CD4-positive, alpha-beta T cell (primary cell): Measurements from ENCODE around the gene KNDC1. TPM values are rescaled to one million over a fixed set of nuclear protein-coding genes. Genes with fewer than 3 reads are reported as not detected.

Experiments used
- ATAC-seq: fragments of 200-7000 bp; cut with Tn5 transposase; one replicate; pipeline ENCODE4 v1.10.0; 2022; ENCODE audit warnings: mild to moderate bottlenecking; ENCODE audit not compliant: poor library complexity
- CTCF ChIA-PET: fragments of 350-600 bp; sonication (Branson Sonifier 250); formaldehyde crosslinking; loops from one replicate; lab custom pipeline; 2021; ENCODE audit warnings: antibody characterized with exemption, inconsistent platforms; lab: Charles Lee
- POLR2A ChIA-PET: fragments of 350-600 bp; sonication (Branson Sonifier 250); formaldehyde crosslinking; loops from one replicate; lab custom pipeline; 2021; ENCODE audit warnings: antibody characterized with exemption, inconsistent platforms; lab: Charles Lee
- DNase-seq, 14 experiments: peaks; one replicate each; pipeline ENCODE4 v3.0.0-alpha.2; 2013 to 2020; ENCODE audit warnings: mixed read lengths in 2 of 14
- H3K27ac ChIP-seq, 2 donors: one replicate each; pipeline versions ENCODE4 v1.5.1 to v1.7.0; 2013; ENCODE audit warnings: low read length in 2 of 2, low read depth in 1 of 2, mild to moderate bottlenecking in 1 of 2
- H3K27me3 ChIP-seq, 2 experiments: 1 replicate in 1 of 2; 2 replicates in 1 of 2; pipeline versions ENCODE4 v1.6.1 to v1.7.0; 2013; ENCODE audit warnings: low read length in 2 of 2, control low read depth in 1 of 2, mild to moderate bottlenecking in 1 of 2, moderate library complexity in 1 of 2; ENCODE audit not compliant: insufficient read depth in 2 of 2, control insufficient read depth in 1 of 2
- H3K36me3 ChIP-seq: one replicate; pipeline ENCODE4 v1.6.1; 2013; ENCODE audit warnings: low read length, control low read depth; ENCODE audit not compliant: insufficient read depth
- H3K4me1 ChIP-seq: one replicate; pipeline ENCODE4 v1.6.1; 2013; ENCODE audit warnings: low read length, control low read depth; ENCODE audit not compliant: insufficient read depth
- H3K4me3 ChIP-seq: one replicate; pipeline ENCODE4 v1.5.1; 2013; ENCODE audit warnings: mild to moderate bottlenecking, low read length, moderate library complexity
- H3K9me3 ChIP-seq, 2 experiments: 1 replicate in 1 of 2; 2 replicates in 1 of 2; pipeline versions ENCODE4 v1.6.1 to v1.7.0; 2013; ENCODE audit warnings: low read length in 2 of 2, mild to moderate bottlenecking in 2 of 2, control low read depth in 1 of 2, moderate library complexity in 1 of 2; ENCODE audit not compliant: control insufficient read depth in 1 of 2, insufficient read depth in 1 of 2
- H3K27ac Mint-ChIP-seq: one replicate; pipeline ENCODE4 v1.8.0; 2020; ENCODE audit warnings: mixed read lengths
- H3K27me3 Mint-ChIP-seq: one replicate; pipeline ENCODE4 v1.8.0; 2021; ENCODE audit warnings: mixed read lengths
- H3K36me3 Mint-ChIP-seq: one replicate; pipeline ENCODE4 v1.8.0; 2021; ENCODE audit warnings: low read depth, mixed read lengths
- H3K4me1 Mint-ChIP-seq: one replicate; pipeline ENCODE4 v1.8.0; 2021; ENCODE audit warnings: low read depth, mixed read lengths
- H3K4me3 Mint-ChIP-seq: one replicate; pipeline ENCODE4 v1.8.0; 2020; ENCODE audit warnings: mild to moderate bottlenecking, mixed read lengths
- H3K9me3 Mint-ChIP-seq: one replicate; pipeline ENCODE4 v1.8.0; 2020; ENCODE audit warnings: mixed read lengths
- intact Hi-C, 2 experiments: fragments of 100-400 bp; cut with DNase I in 1 of 2; cut with micrococcal nuclease in 1 of 2; formaldehyde crosslinking; loops; one replicate each; pipeline versions ENCODE4 v1.15.1 to v1.9.0; 2023 to 2025; cut with DNase I, micrococcal nuclease
- total RNA-seq, 174 experiments: library from RNA in 2 of 174; stranded (reverse) in 2 of 174; gene quantifications; one replicate each; pipeline ENCODE4 v1.2.3 and lab custom pipeline; 2021 to 2026
- TF ChIP-seq, protein P1 (sequence below): fragments of 200-600 bp; IDR thresholded peaks from one replicate; pipeline ENCODE4 v1.8.0; 2022; ENCODE audit warnings: antibody characterized with exemption, mild to moderate bottlenecking

KNDC1 gene
- total RNA-seq, 2 experiments from 2014 or later, result not detected

DNA sequence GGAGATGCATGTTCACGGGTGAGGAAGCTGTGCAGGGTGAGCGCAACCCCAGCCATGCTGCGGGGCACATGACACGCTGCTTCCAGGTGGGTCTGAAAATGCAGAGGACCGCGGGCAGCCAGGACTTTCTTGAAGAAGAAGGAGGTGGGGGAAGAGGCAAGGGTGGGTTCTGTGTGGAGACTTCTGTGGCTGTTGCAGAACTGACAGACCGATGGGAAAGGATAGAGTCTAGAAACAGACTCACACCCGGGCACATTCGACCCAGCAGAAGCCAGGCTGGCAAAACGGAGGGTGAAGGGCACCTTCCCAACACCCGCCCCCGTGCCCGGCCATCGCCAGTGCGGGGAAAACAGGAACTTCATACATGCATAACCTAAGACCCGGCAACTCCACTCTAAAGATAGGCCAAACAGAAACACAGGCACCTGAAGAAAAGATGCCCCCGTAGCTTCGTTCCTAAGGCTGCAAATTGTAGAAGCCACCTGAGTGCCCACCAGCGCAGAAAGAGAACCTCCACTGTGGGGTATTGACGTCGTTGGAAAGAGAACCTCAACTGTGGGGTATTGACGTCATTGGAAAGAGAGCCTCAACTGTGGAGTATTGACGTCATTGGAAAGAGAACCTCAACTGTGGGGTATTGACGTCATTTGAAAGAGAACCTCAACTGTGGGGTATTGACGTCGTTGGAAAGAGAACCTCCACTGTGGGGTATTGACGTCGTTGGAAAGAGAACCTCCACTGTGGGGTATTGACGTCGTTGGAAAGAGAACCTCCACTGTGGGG, 4.8 kb upstream of the KNDC1 start:
- TF ChIP-seq, protein P1, sequence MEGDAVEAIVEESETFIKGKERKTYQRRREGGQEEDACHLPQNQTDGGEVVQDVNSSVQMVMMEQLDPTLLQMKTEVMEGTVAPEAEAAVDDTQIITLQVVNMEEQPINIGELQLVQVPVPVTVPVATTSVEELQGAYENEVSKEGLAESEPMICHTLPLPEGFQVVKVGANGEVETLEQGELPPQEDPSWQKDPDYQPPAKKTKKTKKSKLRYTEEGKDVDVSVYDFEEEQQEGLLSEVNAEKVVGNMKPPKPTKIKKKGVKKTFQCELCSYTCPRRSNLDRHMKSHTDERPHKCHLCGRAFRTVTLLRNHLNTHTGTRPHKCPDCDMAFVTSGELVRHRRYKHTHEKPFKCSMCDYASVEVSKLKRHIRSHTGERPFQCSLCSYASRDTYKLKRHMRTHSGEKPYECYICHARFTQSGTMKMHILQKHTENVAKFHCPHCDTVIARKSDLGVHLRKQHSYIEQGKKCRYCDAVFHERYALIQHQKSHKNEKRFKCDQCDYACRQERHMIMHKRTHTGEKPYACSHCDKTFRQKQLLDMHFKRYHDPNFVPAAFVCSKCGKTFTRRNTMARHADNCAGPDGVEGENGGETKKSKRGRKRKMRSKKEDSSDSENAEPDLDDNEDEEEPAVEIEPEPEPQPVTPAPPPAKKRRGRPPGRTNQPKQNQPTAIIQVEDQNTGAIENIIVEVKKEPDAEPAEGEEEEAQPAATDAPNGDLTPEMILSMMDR, result no peak
- H3K4me3 ChIP-seq, result no peak overlapping the region
- no peaks in the 10 kb centered on the region for H3K36me3 Mint-ChIP-seq
- H3K27ac Mint-ChIP-seq, result no peak overlapping the region
- H3K36me3 ChIP-seq, result no peaks in the 10 kb centered on the region
- POLR2A ChIA-PET, result no interaction called here
- ATAC-seq, result no peak
- H3K4me1 Mint-ChIP-seq, result no peaks in the 10 kb centered on the region
- no peaks in the 10 kb centered on the region for H3K4me1 ChIP-seq
- CTCF ChIA-PET, result no interaction called here
- peaks cover 17% of the 10 kb centered on the region for H3K27me3 Mint-ChIP-seq
- no peak overlapping the region for H3K27ac ChIP-seq
- no peaks in the 10 kb centered on the region for H3K9me3 Mint-ChIP-seq
- DNase-seq, result no peak
- intact Hi-C loops, result no loop called here
- H3K27me3 ChIP-seq, result peaks cover 11 to 18% of the 10 kb centered on the region in 2 experiments
- H3K4me3 Mint-ChIP-seq, result no peak overlapping the region
- H3K9me3 ChIP-seq, result peaks cover 0 to 13% of the 10 kb centered on the region in 2 experiments

GRCh38 chr10:133156674-133157579, 3.1 kb upstream of the KNDC1 start:
- H3K27ac ChIP-seq, result no peak overlapping the region
- H3K9me3 ChIP-seq, result peaks cover 0 to 19% of the 10 kb centered on the region in 2 experiments
- no peaks in the 10 kb centered on the region for H3K36me3 Mint-ChIP-seq
- POLR2A ChIA-PET, result no interaction called here
- peaks cover 18% of the 10 kb centered on the region for H3K27me3 Mint-ChIP-seq
- TF ChIP-seq, protein P1, result no peak
- peaks cover 25 to 27% of the 10 kb centered on the region in 2 experiments for H3K27me3 ChIP-seq
- ATAC-seq, result no peak
- no peaks in the 10 kb centered on the region for H3K9me3 Mint-ChIP-seq
- H3K4me3 ChIP-seq, result no peak overlapping the region
- peak in 1 of 14 experiments; percentile 3 for DNase-seq
- H3K36me3 ChIP-seq, result no peaks in the 10 kb centered on the region
- H3K4me3 Mint-ChIP-seq, result peak overlapping the region; percentile 11
- no peak overlapping the region for H3K27ac Mint-ChIP-seq
- H3K4me1 Mint-ChIP-seq, result no peaks in the 10 kb centered on the region
- intact Hi-C loops, result no loop called here
- peaks cover 13% of the 10 kb centered on the region for H3K4me1 ChIP-seq
- CTCF ChIA-PET, result interaction anchor here (1.7 kb wide), 1 partner anchor 9 kb away, joined by 3 read pairs; no protein-coding TSS in a partner anchor

DNA sequence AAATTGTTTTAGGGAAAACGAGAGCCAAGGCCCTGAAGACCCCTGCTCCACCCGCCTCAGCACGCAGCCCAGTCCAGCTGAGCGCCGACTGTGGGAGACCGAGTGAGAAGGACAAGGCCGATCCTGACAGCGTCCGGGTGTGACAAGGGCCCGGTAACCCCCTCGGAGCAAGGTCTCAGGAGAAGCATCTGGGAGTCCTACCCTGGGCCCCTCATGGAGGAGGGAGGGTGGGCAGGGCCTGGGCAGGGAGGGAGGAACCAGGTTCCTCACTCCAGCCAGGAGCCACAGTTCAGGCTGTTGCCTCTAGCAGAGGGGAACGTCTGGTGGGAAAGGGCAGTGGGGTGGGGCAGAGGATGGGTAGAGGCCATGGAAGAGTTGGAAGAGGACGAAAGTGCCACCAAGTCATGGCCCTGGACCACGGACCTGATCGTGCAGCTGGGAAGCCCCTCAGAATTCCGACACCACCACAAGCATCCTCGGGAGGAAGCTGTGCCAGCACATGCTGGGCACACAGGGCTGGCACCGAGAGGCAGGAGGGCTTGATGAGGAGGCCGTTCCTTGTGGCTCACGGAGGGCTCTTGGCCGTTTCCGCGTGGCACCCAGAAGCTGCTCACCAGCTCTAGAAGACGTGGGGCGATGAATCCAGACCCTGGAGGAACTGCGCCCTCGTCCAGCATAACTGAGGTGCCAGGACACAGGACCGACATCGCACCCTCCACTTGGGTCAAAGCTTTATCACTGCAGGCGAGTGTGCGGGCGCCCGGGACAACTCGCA, 2.2 kb upstream of the KNDC1 start:
- CTCF ChIA-PET, result interaction anchor here (1.7 kb wide), 1 partner anchor 10 kb away, joined by 3 read pairs; no protein-coding TSS in a partner anchor
- Mint-ChIP-seq H3K27ac (no peak overlapping the region), H3K36me3 (no peaks in the 10 kb centered on the region), H3K4me1 (no peaks in the 10 kb centered on the region), H3K4me3 (peak overlapping the region; percentile 11), H3K27me3 (peaks cover 27% of the 10 kb centered on the region), H3K9me3 (no peaks in the 10 kb centered on the region)
- Histone ChIP-seq H3K27ac (no peak overlapping the region), H3K4me3 (no peak overlapping the region), H3K9me3 (peaks cover 0 to 19% of the 10 kb centered on the region in 2 experiments), H3K4me1 (peaks cover 13% of the 10 kb centered on the region), H3K27me3 (peaks cover 27 to 31% of the 10 kb centered on the region in 2 experiments), H3K36me3 (no peaks in the 10 kb centered on the region)
- ATAC-seq (no peak), DNase-seq (peak in 1 of 14 experiments; percentile 2)
- POLR2A ChIA-PET, result no interaction called here
- TF ChIP-seq, protein P1, result no peak
- intact Hi-C loops, result no loop called here
